SK-N-SH treated with all-trans-retinoic acid at 6 μM for 48 hours (cell line): Measurements from ENCODE around the gene GPSM1.

Source experiments
- ATAC-seq: fragments of 200-7000 bp; cut with Tn5 transposase; 3 replicates; pipeline ENCODE4 v1.9.1; 2020; ENCODE audit warnings: mild to moderate bottlenecking, moderate library complexity
- ARNTL ChIP-seq: fragments of 450-650 bp; formaldehyde crosslinking; IDR thresholded peaks from 2 replicates; pipeline ENCODE4 v1.5.0; 2020; ENCODE audit warnings: low read depth, mild to moderate bottlenecking, moderate library complexity, borderline replicate concordance
- BACH2 ChIP-seq: fragments of 250-450 bp; sonication (Bioruptor Pico); IDR thresholded peaks from 2 replicates; pipeline ENCODE4 v1.9.0; 2021; ENCODE audit warnings: mild to moderate bottlenecking, borderline replicate concordance
- CREB5 ChIP-seq: fragments of 250-450 bp; sonication (Bioruptor Pico); IDR thresholded peaks from 2 replicates; pipeline ENCODE4 v1.5.1; 2020; ENCODE audit warnings: low read depth, mild to moderate bottlenecking, moderate library complexity
- CSDC2 ChIP-seq: fragments of 250-450 bp; sonication (Bioruptor Pico); IDR thresholded peaks from 2 replicates; pipeline ENCODE4 v1.5.0; 2020; ENCODE audit warnings: mild to moderate bottlenecking, moderate library complexity
- CSRNP3 ChIP-seq: fragments of 250-450 bp; sonication (Bioruptor Pico); IDR thresholded peaks from 2 replicates; pipeline ENCODE4 v1.5.1; 2021; ENCODE audit warnings: mild to moderate bottlenecking, moderate library complexity
- ESRRG ChIP-seq: fragments of 250-450 bp; sonication (Bioruptor Pico); IDR thresholded peaks from 2 replicates; pipeline ENCODE4 v1.6.1; 2021; ENCODE audit warnings: mild to moderate bottlenecking
- GLIS3 ChIP-seq: fragments of 250-450 bp; sonication (Bioruptor Pico); IDR thresholded peaks from 2 replicates; pipeline ENCODE4 v1.5.0; 2020; ENCODE audit warnings: mild to moderate bottlenecking, moderate library complexity
- ISL1 ChIP-seq: fragments of 250-450 bp; sonication (Bioruptor Pico); IDR thresholded peaks from 2 replicates; pipeline ENCODE4 v2.1.2; 2022; ENCODE audit warnings: mild to moderate bottlenecking, moderate library complexity
- PATZ1 ChIP-seq: fragments of 250-450 bp; sonication (Bioruptor Pico); IDR thresholded peaks from 2 replicates; pipeline ENCODE4 v1.8.0; 2020; ENCODE audit warnings: mild to moderate bottlenecking, moderate library complexity, borderline replicate concordance
- POU6F1 ChIP-seq: fragments of 250-450 bp; sonication (Bioruptor Pico); IDR thresholded peaks from 2 replicates; pipeline ENCODE4 v1.8.0; 2021; ENCODE audit warnings: low read depth, mild to moderate bottlenecking, moderate library complexity, borderline replicate concordance
- RARB ChIP-seq: fragments of 250-450 bp; sonication (Bioruptor Pico); IDR thresholded peaks from 2 replicates; pipeline ENCODE4 v1.8.0; 2021; ENCODE audit warnings: mild to moderate bottlenecking, moderate library complexity
- SNAI2 ChIP-seq: fragments of 250-450 bp; sonication (Bioruptor Pico); IDR thresholded peaks from 2 replicates; pipeline ENCODE4 v1.5.0; 2020; ENCODE audit warnings: mild to moderate bottlenecking, moderate library complexity
- TCF4 ChIP-seq: fragments of 250-450 bp; sonication (Bioruptor Pico); IDR thresholded peaks from 2 replicates; pipeline ENCODE4 v1.8.0; 2021; ENCODE audit warnings: mild to moderate bottlenecking, moderate library complexity, borderline replicate concordance
- TOX ChIP-seq: fragments of 250-450 bp; sonication (Bioruptor Pico); IDR thresholded peaks from 2 replicates; pipeline ENCODE4 v1.8.0; 2021; ENCODE audit warnings: mild to moderate bottlenecking, moderate library complexity, borderline replicate concordance
- ZC3H10 ChIP-seq: fragments of 250-450 bp; sonication (Bioruptor Pico); IDR thresholded peaks from 2 replicates; pipeline ENCODE4 v1.5.1; 2021; ENCODE audit warnings: mild to moderate bottlenecking, moderate library complexity
- ZFP3 ChIP-seq: fragments of 250-450 bp; sonication (Bioruptor Pico); IDR thresholded peaks from 2 replicates; pipeline ENCODE4 v1.5.0; 2020; ENCODE audit warnings: mild to moderate bottlenecking, moderate library complexity
- ZFP30 ChIP-seq: fragments of 450-650 bp; formaldehyde crosslinking; IDR thresholded peaks from 2 replicates; pipeline ENCODE4 v1.5.0; 2022; ENCODE audit warnings: mild to moderate bottlenecking, moderate library complexity
- ZNF565 ChIP-seq: fragments of 450-650 bp; formaldehyde crosslinking; conservative IDR thresholded peaks from 2 replicates; pipeline ENCODE4 v1.5.0; 2020; ENCODE audit warnings: low read depth, mild to moderate bottlenecking, moderate library complexity
- ZNF70 ChIP-seq: fragments of 450-650 bp; formaldehyde crosslinking; IDR thresholded peaks from 2 replicates; pipeline ENCODE4 v1.5.0; 2020; ENCODE audit warnings: mild to moderate bottlenecking, moderate library complexity
- TF ChIP-seq, protein P1 (sequence below): fragments of 250-450 bp; sonication (Bioruptor Pico); IDR thresholded peaks from 2 replicates; pipeline ENCODE4 v1.5.0; 2020; ENCODE audit warnings: mild to moderate bottlenecking, moderate library complexity

Gene GPSM1

GRCh38 chr9:136329636-136330405, 2.5 kb downstream of the GPSM1 start:
- ATAC-seq = no peak
- TF ChIP-seq SNAI2 (CRISPR knock-in tag) (no peak), BACH2 (CRISPR knock-in tag) (no peak), TOX (CRISPR knock-in tag) (no peak), PATZ1 (CRISPR knock-in tag) (no peak), RARB (no peak), ZNF565 (no peak), POU6F1 (no peak), ARNTL (CRISPR knock-in tag) (no peak), TCF4 (CRISPR knock-in tag) (no peak), CSDC2 (CRISPR knock-in tag) (no peak), GLIS3 (CRISPR knock-in tag) (no peak)
- TF ChIP-seq, protein P1, sequence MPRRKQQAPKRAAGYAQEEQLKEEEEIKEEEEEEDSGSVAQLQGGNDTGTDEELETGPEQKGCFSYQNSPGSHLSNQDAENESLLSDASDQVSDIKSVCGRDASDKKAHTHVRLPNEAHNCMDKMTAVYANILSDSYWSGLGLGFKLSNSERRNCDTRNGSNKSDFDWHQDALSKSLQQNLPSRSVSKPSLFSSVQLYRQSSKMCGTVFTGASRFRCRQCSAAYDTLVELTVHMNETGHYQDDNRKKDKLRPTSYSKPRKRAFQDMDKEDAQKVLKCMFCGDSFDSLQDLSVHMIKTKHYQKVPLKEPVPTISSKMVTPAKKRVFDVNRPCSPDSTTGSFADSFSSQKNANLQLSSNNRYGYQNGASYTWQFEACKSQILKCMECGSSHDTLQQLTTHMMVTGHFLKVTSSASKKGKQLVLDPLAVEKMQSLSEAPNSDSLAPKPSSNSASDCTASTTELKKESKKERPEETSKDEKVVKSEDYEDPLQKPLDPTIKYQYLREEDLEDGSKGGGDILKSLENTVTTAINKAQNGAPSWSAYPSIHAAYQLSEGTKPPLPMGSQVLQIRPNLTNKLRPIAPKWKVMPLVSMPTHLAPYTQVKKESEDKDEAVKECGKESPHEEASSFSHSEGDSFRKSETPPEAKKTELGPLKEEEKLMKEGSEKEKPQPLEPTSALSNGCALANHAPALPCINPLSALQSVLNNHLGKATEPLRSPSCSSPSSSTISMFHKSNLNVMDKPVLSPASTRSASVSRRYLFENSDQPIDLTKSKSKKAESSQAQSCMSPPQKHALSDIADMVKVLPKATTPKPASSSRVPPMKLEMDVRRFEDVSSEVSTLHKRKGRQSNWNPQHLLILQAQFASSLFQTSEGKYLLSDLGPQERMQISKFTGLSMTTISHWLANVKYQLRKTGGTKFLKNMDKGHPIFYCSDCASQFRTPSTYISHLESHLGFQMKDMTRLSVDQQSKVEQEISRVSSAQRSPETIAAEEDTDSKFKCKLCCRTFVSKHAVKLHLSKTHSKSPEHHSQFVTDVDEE (CRISPR knock-in tag) = no peak

DNA sequence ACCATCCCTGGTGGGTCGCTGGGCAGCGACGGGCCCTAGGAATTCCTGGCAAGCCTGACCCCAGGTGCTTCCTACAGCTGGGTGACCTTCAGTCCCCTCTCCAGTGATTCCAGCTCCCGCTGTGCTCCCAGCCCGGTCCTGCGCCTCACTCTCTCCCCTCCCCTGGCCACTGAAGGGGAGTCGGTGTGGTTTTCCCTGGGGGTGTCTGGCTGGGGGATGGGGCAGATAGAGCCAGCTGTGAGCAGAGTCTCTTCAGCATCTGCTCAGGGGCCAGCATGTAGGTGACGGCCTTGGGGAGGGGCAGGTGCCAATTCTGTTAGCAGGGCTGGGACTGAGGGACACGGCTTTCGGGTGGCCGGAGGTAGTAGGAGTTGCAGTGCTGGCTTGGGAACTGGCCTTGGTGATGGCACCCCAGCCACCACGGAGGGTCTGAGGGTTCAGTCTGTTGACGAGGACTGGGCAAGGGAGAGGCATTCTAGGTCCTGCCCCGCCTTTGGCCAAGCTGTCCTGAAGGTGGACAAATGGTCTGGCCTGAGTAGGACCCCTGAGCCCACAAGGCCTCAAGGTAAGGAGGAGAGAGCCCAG, 3.2 kb downstream of the GPSM1 start:
- no peak for ATAC-seq
- no peak for TF ChIP-seq ESRRG
- no peak for TF ChIP-seq ZNF70 (CRISPR knock-in tag)
- TF ChIP-seq ZFP3 (CRISPR knock-in tag) = no peak
- TF ChIP-seq PATZ1 (CRISPR knock-in tag) = no peak
- TF ChIP-seq CREB5 (CRISPR knock-in tag) = no peak
- no peak for TF ChIP-seq ISL1 (CRISPR knock-in tag)
- no peak for TF ChIP-seq ARNTL (CRISPR knock-in tag)
- no peak for TF ChIP-seq ZFP30 (CRISPR knock-in tag)
- no peak for TF ChIP-seq RARB
- no peak for TF ChIP-seq CSDC2 (CRISPR knock-in tag)
- TF ChIP-seq TOX (CRISPR knock-in tag) = no peak
- no peak for TF ChIP-seq CSRNP3 (CRISPR knock-in tag)
- TF ChIP-seq TCF4 (CRISPR knock-in tag) = no peak
- TF ChIP-seq ZC3H10 (CRISPR knock-in tag) = no peak
- no peak for TF ChIP-seq ZNF565
- TF ChIP-seq GLIS3 (CRISPR knock-in tag) = no peak
